Myocyte (in vitro differentiated cells): Measurements from ENCODE around the gene TBRG1. TPM values are rescaled to one million over a fixed set of nuclear protein-coding genes. Genes with fewer than 3 reads are reported as not detected.
A peak's percentile ranks its signal among the peaks of the same experiment; 100 is the strongest.
"Not testable (repeated sequence)": the region's sequence is repeated elsewhere in the genome, so short reads cannot be mapped to it uniquely, and the experiment has no call there.

Experiments used
- DNase-seq: peaks from one replicate; pipeline ENCODE4 v3.0.0-alpha.2; 2012; ENCODE audit warnings: low read depth
- polyA plus RNA-seq: library from polyadenylated mRNA; unstranded; fragments of >200 nt; gene quantifications from one replicate; pipeline ENCODE4 v1.2.1, GENCODE V29; 2012; ENCODE audit warnings: missing spikeins
- total RNA-seq: library from RNA; depleted of rRNA; stranded (reverse); fragments of >200 nt; gene quantifications from 2 replicates; pipeline ENCODE4 v1.2.3, GENCODE V29; 2014

Gene TBRG1, protein sequence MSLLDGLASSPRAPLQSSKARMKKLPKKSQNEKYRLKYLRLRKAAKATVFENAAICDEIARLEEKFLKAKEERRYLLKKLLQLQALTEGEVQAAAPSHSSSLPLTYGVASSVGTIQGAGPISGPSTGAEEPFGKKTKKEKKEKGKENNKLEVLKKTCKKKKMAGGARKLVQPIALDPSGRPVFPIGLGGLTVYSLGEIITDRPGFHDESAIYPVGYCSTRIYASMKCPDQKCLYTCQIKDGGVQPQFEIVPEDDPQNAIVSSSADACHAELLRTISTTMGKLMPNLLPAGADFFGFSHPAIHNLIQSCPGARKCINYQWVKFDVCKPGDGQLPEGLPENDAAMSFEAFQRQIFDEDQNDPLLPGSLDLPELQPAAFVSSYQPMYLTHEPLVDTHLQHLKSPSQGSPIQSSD
- 21.7 and 23.8 TPM in 2 replicates for total RNA-seq
- polyA plus RNA-seq = 33.8 TPM

DNA sequence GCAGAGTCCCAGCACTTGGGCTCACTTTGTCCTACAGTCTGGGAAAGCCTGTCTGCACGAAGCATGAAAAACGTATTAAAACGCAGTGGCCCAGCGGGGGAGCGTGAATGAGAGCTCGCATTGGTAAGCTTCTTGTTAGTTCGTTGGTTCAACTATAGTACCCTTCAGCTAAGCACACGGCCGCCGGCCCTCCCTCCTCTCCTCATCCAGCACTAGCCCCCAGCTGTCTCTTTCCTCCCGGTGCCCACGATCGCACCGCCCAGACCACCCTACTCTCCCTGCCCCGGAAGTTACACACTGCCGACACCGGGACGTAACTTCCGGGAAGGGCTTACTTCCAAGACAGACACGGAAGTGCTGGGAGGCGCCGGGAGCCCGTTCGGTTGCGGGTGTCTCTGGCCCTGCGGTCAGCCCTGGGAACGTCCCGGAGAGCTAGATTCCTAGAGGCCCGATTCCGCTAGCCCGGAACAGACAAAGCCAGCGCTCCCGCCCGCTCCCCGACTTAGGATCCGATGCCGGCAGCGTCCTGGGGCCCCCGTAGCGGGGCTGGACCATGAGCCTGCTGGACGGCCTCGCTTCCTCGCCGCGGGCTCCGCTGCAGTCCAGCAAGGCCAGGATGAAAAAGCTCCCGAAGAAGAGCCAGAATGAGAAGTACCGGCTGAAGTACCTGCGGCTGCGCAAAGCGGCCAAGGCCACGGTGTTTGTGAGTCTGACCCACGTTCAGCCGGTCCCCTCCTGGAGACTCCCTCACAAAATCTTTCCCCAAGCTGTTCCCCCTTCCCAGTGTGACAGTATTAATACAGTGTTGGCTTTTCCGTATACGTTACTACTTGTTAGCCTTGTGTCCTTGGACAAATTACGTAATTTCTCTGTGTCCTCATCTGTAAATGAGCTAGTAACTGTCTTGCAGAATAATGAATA is at the start of gene TBRG1:
TBRG1 (plus strand) TSS at position 334 of the 921 bp plus-strand sequence; CDS start at position 554, 220 bp downstream.
- peak; percentile 95 for DNase-seq

DNA sequence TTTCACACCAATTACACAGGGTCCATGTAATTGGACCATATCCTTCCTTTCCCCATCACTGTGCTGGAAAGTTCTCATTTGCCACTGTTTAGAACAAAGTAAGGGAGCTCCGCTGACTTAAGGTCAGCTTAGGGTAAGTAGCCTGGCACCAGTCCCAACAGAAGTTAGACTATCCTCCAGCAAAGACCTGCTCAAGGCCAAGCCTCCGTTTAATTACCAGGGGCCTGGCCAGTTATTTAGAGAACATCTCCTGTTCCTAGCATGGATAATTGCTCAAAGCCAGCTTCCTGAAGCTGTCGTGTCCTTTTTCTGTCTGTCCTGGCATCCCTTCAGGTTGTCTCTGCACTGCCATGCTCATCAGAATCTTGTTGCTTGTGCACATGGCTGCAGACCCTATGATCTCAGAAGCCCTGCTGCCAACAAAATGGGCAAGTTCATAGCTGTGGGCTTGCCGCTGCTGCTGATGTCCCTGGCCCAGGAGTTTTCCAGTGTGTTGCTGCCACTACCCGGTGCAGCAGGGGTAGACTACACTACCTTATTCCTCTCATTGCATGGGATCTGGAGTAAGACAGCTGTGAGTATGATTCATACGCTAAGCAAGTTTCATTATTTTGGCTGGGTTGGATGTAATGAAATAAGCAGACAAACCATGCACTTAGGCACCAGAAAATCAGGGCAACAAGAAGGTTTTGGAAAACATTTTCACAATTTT is 44.8 kb upstream of the TBRG1 start:
- DNase-seq = peak; percentile 30

GRCh38 chr11:124578761-124579160 is 43.9 kb upstream of the TBRG1 start:
- no peak for DNase-seq

- DNase-seq = peak; percentile 7
Measured at GRCh38 chr11:124581817-124582216, 40.8 kb upstream of the TBRG1 start.

GRCh38 chr11:124582565-124582964 is 40.1 kb upstream of the TBRG1 start:
- no peak for DNase-seq

- no peak for DNase-seq
Measured at GRCh38 chr11:124583781-124584180, 38.9 kb upstream of the TBRG1 start.

- DNase-seq = no peak
Measured at GRCh38 chr11:124584681-124585372, 37.8 kb upstream of the TBRG1 start.

GRCh38 chr11:124586238-124586860 is 36.3 kb upstream of the TBRG1 start:
- peak; percentile 80 for DNase-seq

DNA sequence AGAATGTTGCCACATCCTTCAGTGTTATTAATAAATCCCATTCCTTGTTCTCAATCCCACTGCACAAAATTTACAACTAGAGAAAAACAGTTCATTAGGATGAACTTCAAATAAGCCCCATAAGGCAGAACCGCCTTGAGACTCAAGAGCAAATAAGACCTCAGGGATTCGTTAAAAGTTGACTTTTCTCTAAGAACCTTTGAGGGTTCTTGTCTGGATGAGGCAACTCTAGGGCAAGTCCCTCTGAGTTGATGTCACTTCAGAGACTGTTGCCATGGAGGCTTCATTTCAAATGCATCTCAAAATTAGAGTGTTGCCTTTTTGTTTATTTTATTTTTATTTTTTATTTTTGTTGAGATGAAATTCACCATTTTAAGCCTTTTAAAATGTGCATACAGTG is 31.2 kb upstream of the TBRG1 start:
- no peak for DNase-seq

- DNase-seq = no peak
Measured at GRCh38 chr11:124592627-124593026, 30.0 kb upstream of the TBRG1 start.

DNA sequence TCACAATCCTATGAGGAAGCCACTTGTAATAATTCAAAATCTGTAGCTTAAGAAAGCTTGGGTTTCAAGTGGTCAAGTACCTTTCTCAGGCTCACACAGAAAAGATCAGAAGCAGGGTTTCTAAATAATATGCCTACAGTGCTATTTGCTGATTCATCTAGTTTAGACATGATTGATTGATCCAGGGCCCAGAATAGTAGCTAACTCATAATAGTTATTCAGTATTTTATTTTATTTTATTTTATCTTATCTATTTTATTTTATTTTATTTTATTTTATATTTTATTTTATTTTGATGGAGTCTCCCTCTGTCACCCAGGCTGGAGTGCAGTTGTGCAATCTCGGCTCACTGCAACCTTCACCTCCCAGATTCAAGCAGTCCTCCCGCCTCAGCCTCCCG is 27.4 kb upstream of the TBRG1 start:
- DNase-seq = no peak

- DNase-seq = no peak
Measured at GRCh38 chr11:124597626-124598025, 25.0 kb upstream of the TBRG1 start.

DNA sequence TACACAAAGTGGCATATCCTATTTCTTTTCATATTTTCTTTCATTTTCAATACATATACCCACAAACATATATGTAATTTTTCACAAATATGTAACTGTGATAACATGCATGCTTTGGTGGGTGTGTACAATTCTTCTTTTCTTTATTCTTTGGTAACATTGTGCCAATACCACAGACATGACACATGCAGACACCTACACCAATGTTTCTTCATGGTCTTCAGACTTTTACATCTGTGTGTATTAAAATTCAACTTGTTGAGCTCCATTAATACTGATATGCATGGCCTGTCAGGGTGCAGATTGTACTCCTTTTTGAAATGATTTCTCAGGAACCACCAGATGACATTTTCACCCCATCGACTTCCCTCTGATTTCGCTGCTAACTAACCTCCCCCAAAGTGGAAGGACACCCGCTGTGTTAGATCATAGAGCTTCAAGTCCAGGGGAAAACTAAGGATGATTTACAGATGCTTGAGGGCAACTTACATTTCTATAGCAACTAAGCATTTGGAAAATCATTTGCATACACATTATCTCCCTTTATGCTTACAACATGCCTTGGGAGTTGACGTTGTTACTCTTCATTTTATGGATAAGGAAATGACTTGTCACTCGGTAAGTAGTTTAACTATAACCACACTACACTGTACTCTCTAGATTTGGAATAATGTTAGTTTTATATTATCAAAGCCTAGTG is 21.9 kb upstream of the TBRG1 start:
- no peak for DNase-seq

- peak; percentile 53 for DNase-seq
Measured at GRCh38 chr11:124602193-124602592, 20.5 kb upstream of the TBRG1 start.

- DNase-seq = not testable (repeated sequence)
Measured at GRCh38 chr11:124602723-124603122, 19.9 kb upstream of the TBRG1 start.

DNA sequence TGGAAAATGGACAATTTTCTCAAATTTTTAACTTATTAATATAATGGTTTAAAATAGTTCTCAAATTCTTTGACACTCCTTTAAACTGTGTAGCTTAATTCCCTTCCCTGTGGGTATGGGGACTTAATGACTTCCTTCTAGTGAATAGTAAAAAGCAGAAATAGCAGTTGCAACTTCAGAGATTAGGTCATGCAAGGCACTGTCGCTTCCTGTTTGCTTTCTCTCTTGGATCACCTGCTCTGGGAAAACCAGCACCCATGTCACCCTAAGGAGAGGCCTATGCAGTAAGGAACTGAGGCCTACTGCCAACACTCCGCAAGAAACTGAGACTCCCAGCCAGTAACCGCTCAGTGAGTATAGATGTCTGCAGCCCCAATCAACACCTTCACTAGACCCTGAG is 16.9 kb upstream of the TBRG1 start:
- DNase-seq = no peak

- DNase-seq = no peak
Measured at GRCh38 chr11:124608147-124608546, 14.5 kb upstream of the TBRG1 start.

DNA sequence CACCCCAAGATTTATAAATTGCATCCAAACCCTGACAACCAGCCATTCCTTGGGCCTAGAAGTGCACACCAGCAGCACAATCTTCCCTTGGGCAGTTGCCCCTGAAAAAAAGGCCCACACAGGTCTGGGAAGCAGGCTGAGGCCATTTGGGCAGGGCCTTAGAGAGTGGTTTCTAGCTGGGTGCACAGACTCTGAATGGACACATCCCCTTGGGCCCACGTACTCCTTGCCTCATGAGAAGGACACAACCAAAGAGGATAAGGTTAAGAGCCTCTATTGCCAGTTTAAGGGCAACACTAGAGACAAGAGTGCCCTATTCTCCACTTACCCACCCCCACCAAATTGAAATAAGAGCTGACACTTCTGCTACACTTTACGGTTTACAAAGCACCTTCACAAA is 12.4 kb upstream of the TBRG1 start:
- DNase-seq = no peak

DNA sequence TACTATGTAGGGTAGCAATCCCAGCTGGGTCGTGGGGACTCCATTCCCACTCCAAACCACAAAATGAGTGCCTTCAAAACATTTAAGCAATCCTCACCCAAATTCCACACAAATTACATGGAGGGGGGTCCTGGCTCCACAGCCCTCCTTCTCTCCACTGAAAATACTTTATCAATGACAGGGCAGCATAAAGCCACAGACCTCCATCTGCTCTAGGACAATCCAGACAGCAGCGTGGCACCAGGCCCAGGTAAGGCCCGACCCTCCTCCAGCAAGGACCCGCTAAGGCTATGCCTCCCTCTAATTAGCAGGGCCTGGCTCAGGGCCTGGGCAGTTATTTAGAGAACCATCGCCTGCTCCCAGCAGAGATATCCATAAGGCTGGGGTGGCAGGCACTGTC is 11.6 kb upstream of the TBRG1 start, which contains the start of gene PANX3:
PANX3 (plus strand) TSS at position 365 of the 400 bp plus-strand sequence. CDS start 129 bp downstream, outside the sequence.
- no peak for DNase-seq

- DNase-seq = no peak
Measured at GRCh38 chr11:124612045-124612444, 10.6 kb upstream of the TBRG1 start.
